Measurements from ENCODE around the gene TRMT112.

Gene TRMT112

GRCh38 chr11:64268893-64269539 is 48.3 kb downstream of the TRMT112 start:
- no peak for DNase-seq (ENCODE audit: low read depth)

DNA sequence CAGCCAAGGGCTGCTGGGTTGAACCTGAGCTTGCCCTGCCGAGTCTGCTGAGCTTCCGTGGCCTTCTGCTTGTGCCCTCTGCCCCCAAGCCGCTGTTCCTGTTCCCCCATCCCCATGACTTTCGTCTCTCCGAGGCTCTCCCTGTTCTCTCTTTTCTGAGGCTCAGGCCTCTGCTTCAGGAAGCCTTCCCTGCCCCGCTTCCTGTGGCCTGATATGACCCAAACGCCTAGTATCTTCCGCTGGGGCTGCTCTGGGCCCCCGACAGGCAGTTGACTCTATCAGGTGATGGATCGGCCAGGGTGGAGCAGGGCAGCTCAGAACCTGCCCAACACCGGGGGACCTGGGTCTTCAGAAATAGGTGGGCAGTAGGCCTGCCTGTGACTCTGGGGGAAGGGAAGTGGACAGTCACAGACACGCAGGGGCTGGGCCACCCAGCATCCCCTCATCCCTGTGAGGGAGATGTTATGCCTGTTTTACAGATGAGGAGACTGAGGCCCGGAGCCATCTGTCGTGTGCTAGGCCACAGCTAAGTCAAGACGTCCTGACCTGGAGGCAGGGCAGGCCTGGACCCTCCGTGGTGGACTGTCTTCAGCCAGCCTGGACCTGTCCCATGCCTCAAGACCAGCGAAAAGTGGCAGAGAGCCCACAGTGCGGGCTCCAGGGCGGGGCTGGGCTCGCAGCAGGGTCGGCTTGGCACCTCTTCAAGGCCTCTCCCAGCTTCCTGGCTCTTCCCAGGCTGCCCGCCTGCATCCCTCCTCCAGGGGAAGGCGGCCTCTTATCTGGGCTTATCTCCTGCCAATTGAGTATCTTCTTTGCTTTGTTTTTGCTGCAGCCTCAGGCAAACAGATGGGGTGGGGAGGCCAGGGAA is 49.1 kb downstream of the TRMT112 start:
- DNase-seq (ENCODE audit: low read depth), result no peak

DNA sequence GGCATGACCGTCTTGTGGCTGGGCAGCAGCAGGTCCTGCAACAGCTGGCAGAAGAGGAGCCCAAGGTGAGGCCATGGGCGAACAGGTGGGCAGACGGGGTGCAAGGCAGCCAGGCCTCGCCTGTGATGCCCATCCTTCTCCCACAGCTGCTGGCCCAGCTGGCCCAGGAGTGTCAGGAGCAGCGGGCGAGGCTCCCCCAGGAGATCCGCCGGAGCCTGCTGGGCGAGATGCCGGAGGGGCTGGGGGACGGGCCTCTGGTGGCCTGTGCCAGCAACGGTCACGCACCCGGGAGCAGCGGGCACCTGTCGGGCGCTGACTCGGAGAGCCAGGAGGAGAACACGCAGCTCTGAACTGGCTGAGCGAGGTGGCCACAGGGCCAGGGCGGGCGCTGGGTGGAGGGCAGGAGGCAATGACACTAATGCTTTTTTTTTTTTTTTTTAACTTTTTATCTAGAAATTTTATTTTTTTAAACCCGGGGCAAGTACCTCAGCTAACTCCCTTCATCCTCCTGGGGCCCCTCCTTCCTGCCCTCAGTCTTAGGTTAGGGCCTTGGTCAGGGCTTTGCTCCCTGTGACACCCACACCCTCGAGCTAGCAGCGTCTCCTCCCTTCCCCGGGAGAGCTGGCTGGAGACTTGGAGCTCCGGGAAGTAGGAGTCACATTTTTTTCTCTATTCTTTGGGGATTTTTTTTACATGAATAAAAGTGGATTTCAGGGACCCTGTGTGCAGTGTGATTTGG is 50.0 kb downstream of the TRMT112 start:
- no peak for DNase-seq (ENCODE audit: low read depth)
